PC-9 (cell line): Measurements from ENCODE around the gene CHMP1B. TPM values are rescaled to one million over a fixed set of nuclear protein-coding genes. Genes with fewer than 3 reads are reported as not detected.

Experiments used
- BruUV-seq: library from RNA; stranded (reverse); fragments of 400-500 nt; replicated peaks from 2 replicates; lab custom pipeline; 2021; lab: Mats Ljungman, UMichigan
- CTCF ChIA-PET: fragments of 300-600 bp; sonication (Branson Sonifier 250); formaldehyde crosslinking; loops from one replicate; lab custom pipeline; 2022; ENCODE audit warnings: antibody characterized with exemption; lab: Charles Lee
- POLR2A ChIA-PET: fragments of 300-600 bp; sonication (Branson Sonifier 250); formaldehyde crosslinking; loops from one replicate; lab custom pipeline; 2022; ENCODE audit warnings: antibody characterized with exemption; ENCODE audit not compliant: unreplicated experiment; lab: Charles Lee
- DNase-seq, 2 experiments: peaks; one replicate each; pipeline versions ENCODE4 v3.0.0 to v3.0.0-alpha.2; 2015 to 2022; ENCODE audit warnings: mixed read lengths in 1 of 2
- H2AFZ ChIP-seq: fragments of 200-600 bp; sonication (generic); 2 replicates; pipeline ENCODE4 v1.8.1; 2017; ENCODE audit warnings: antibody characterized with exemption
- H3F3A ChIP-seq: fragments of 200-600 bp; sonication (generic); 2 replicates; pipeline ENCODE4 v1.8.1; 2017; ENCODE audit warnings: antibody characterized with exemption, mild to moderate bottlenecking, low read depth; ENCODE audit not compliant: insufficient read depth
- H3K27ac ChIP-seq: fragments of 200-600 bp; sonication (generic); 2 replicates; pipeline ENCODE4 v1.6.1; 2016; ENCODE audit warnings: mixed run types
- H3K27me3 ChIP-seq: fragments of 200-600 bp; sonication (generic); 2 replicates; pipeline ENCODE4 v1.6.1; 2016; ENCODE audit warnings: low read depth, mixed run types; ENCODE audit not compliant: insufficient read depth
- H3K36me3 ChIP-seq: fragments of 200-600 bp; sonication (generic); 2 replicates; pipeline ENCODE4 v1.6.1; 2016; ENCODE audit warnings: low read depth, mixed run types
- H3K4me1 ChIP-seq: fragments of 200-600 bp; sonication (generic); replicated peaks from 2 replicates; pipeline ENCODE4 v1.6.1; 2016; ENCODE audit warnings: mixed run types; ENCODE audit not compliant: insufficient read depth
- H3K4me2 ChIP-seq: fragments of 200-600 bp; sonication (generic); 2 replicates; pipeline ENCODE4 v1.6.1; 2017; ENCODE audit warnings: mixed run types
- H3K4me3 ChIP-seq: fragments of 200-600 bp; sonication (generic); 2 replicates; pipeline ENCODE4 v1.6.1; 2016; ENCODE audit warnings: mixed run types
- H3K79me2 ChIP-seq: fragments of 200-600 bp; sonication (generic); 2 replicates; pipeline ENCODE4 v1.6.1; 2017; ENCODE audit warnings: low read depth, mixed run types
- H3K9me2 ChIP-seq: fragments of 200-600 bp; sonication (generic); 2 replicates; pipeline ENCODE4 v1.8.1; 2017; ENCODE audit warnings: mild to moderate bottlenecking; ENCODE audit not compliant: insufficient read depth
- H3K9me3 ChIP-seq: fragments of 200-600 bp; sonication (generic); 2 replicates; pipeline ENCODE4 v1.8.1; 2016; ENCODE audit warnings: low read depth; ENCODE audit not compliant: insufficient read depth
- H4K20me1 ChIP-seq: fragments of 200-600 bp; sonication (generic); 2 replicates; pipeline ENCODE4 v1.8.1; 2017; ENCODE audit not compliant: insufficient read depth
- CTCF ChIP-seq: fragments of 200-600 bp; sonication (generic); conservative IDR thresholded peaks from 2 replicates; pipeline ENCODE4 v1.6.1; 2017; ENCODE audit warnings: mixed run types, antibody characterized with exemption, mild to moderate bottlenecking, moderate library complexity
- EZH2 ChIP-seq: fragments of 200-600 bp; sonication (generic); IDR thresholded peaks from 2 replicates; pipeline ENCODE4 v1.8.0; 2017; ENCODE audit warnings: antibody characterized with exemption, low read depth
- intact Hi-C: fragments of 100-400 bp; cut with micrococcal nuclease; formaldehyde crosslinking; loops from one replicate; pipeline ENCODE4 v1.10.0; 2022; ENCODE audit not compliant: unreplicated experiment
- total RNA-seq: library from RNA; stranded (reverse); gene quantifications from 2 replicates; pipeline ENCODE4 v1.2.3, GENCODE V29; 2021

CHMP1B gene
- total RNA-seq, 1 experiment from 2014 or later: 68.0 TPM

GRCh38 chr18:11861583-11862288, 10.5 kb downstream of the CHMP1B start:
- no peaks in the 10 kb centered on the region for H3K27me3 ChIP-seq
- no peak overlapping the region for H3K27ac ChIP-seq
- intact Hi-C loops: loop anchor here (2.0 kb wide), 1 partner anchor 55 kb away; no protein-coding TSS in a partner anchor
- no TSS peak for BruUV-seq
- POLR2A ChIA-PET: no interaction called here
- TF ChIP-seq EZH2 (no peak), CTCF (no peak)
- DNase-seq: no peak
- peaks cover 35% of the 10 kb centered on the region for H3K4me1 ChIP-seq
- H3K9me2 ChIP-seq: no peaks in the 10 kb centered on the region
- H3F3A ChIP-seq: peaks cover 31% of the 10 kb centered on the region
- no peak overlapping the region for H2AFZ ChIP-seq
- no peaks in the 10 kb centered on the region for H4K20me1 ChIP-seq
- no peaks in the 10 kb centered on the region for H3K36me3 ChIP-seq
- no peaks in the 10 kb centered on the region for H3K9me3 ChIP-seq
- no peak overlapping the region for H3K4me2 ChIP-seq
- no peak overlapping the region for H3K4me3 ChIP-seq
- H3K79me2 ChIP-seq: peaks cover 10% of the 10 kb centered on the region; the same call in 1 of the 2 replicates
- CTCF ChIA-PET: no interaction called here

GRCh38 chr18:11862468-11863137, 11.4 kb downstream of the CHMP1B start:
- no peak overlapping the region for H3K4me2 ChIP-seq
- ChIA-PET POLR2A (interaction anchor here (0.6 kb wide), 1 partner anchor 22 kb away, joined by 3 read pairs; no protein-coding TSS in a partner anchor), CTCF (no interaction called here)
- H3K79me2 ChIP-seq: peaks cover 10% of the 10 kb centered on the region; the same call in 1 of the 2 replicates
- no peak overlapping the region for H3K27ac ChIP-seq
- DNase-seq: no peak
- H3K36me3 ChIP-seq: no peaks in the 10 kb centered on the region
- no peaks in the 10 kb centered on the region for H3K9me2 ChIP-seq
- peaks cover 28% of the 10 kb centered on the region for H3F3A ChIP-seq
- no peaks in the 10 kb centered on the region for H4K20me1 ChIP-seq
- no peak overlapping the region for H2AFZ ChIP-seq
- H3K9me3 ChIP-seq: no peaks in the 10 kb centered on the region
- TF ChIP-seq EZH2 (no peak), CTCF (no peak)
- no peaks in the 10 kb centered on the region for H3K27me3 ChIP-seq
- BruUV-seq: no TSS peak
- intact Hi-C loops: no loop called here
- H3K4me3 ChIP-seq: no peak overlapping the region
- H3K4me1 ChIP-seq: peaks cover 29% of the 10 kb centered on the region

GRCh38 chr18:11864471-11864870, 13.3 kb downstream of the CHMP1B start:
- POLR2A ChIA-PET: no interaction called here

More at GRCh38 chr18:11864471-11864870, 13.3 kb downstream of the CHMP1B start:
- Histone ChIP-seq H4K20me1 (no peaks in the 10 kb centered on the region), H3K4me1 (peaks cover 10% of the 10 kb centered on the region), H3F3A (peaks cover 10% of the 10 kb centered on the region; the same call in 1 of the 2 replicates), H3K4me2 (no peak overlapping the region), H3K27ac (no peak overlapping the region), H3K9me2 (no peaks in the 10 kb centered on the region), H2AFZ (no peak overlapping the region), H3K79me2 (no peaks in the 10 kb centered on the region), H3K4me3 (no peak overlapping the region), H3K27me3 (no peaks in the 10 kb centered on the region), H3K9me3 (no peaks in the 10 kb centered on the region), H3K36me3 (no peaks in the 10 kb centered on the region)
- CTCF ChIA-PET: no interaction called here
- intact Hi-C loops: no loop called here
- DNase-seq: no peak
- TF ChIP-seq CTCF (no peak), EZH2 (no peak)
- BruUV-seq: no TSS peak
